ENCODE results near the gene TMEM205.
"Not testable (repeated sequence)": the region's sequence is repeated elsewhere in the genome, so short reads cannot be mapped to it uniquely, and the experiment has no call there.

Gene TMEM205

DNA sequence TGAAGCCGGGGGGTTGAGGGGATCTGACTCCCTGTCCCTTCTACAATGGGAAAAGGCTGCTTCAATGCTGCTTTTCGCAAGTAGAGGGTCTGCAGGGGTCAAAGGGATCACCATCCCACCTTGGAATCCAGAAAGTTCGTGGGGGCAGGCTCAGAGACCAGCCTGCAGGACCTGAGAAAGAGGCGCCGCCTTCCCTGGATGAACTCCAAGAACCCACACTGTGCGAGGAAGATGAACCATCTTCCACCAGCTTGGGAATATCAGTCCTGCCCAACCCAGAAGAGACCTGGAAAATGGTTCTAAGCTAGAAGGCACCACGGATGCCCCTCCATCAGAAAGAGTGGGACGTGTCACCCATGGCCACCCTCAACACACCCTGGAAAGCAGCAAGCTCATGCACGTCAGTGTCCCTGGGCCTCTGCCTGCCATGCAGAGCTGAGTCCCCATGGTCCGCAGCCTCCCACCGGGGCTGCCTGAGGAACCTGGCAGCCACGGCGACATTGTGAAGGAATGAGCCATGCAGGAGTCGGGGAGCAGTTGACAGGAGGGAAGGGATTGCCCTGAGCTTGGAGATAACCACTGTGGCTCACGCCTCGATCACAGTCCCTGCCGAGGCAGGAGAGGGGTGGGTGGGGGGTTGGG lies 21.2 kb downstream of the TMEM205 start:
- Histone ChIP-seq H3K4me3 (peak overlapping the region in 6 of 10 experiments; percentile 24 to 56 (median 32); a peak in 9 of 20 replicates), H3K27ac (peak overlapping the region; percentile 73 to 99 (median 97)), H3K9me3 (replicated peaks in 1 of 11) (peaks cover 0 to 1% (median 0%) of the 10 kb centered on the region in 11 experiments; a peak in 1 of 22 replicates), H3K4me1 (peaks cover 51 to 100% (median 76%) of the 10 kb centered on the region in 10 experiments), H3K9ac (peak overlapping the region; percentile 66 to 92 (median 85); a peak in 21 of 22 replicates), H3K36me3 (peaks cover 0 to 58% (median 43%) of the 10 kb centered on the region in 11 experiments; a peak in 21 of 22 replicates), H4K20me1 (no peaks in the 10 kb centered on the region), H3K4me2 (peak overlapping the region; percentile 80 to 97 (median 88)), H3K27me3 (no peaks in the 10 kb centered on the region)
- TF ChIP-seq Cebpa-rat (IDR thresholded peaks at IDR 0.05): no peak

DNA sequence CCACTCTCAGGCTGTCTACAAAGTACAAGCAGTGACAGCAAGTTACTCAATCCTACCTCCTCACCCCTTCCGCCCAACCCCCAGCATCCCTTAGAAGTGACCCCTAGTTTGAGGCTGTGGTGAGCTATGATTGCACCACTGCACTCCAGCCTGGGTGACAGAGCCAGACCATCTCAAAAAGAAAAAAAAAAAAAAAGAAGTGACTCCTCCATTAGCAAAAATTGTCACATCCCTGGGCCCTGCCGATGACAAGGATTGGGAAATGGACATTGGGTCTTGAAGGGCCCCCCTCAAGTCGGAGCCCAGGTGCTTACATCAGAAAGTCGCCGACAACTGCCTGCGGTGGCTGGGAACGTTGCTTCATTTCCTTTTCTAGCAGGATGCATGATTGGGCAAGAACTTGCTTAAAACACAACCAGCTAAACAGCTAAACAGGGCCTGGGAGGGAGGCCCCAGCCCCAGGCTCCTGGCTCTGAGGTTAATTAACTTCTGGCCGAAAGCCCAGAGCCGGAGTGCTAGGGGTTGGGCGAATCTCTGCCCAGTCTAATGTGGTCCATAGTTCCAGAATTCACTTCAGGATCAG lies 21.9 kb downstream of the TMEM205 start:
- Histone ChIP-seq H4K20me1 (no peaks in the 10 kb centered on the region), H3K4me3 (peak overlapping the region in 7 of 10 experiments; percentile 10 to 56 (median 29); a peak in 9 of 20 replicates), H3K4me1 (peaks cover 57 to 100% (median 83%) of the 10 kb centered on the region in 10 experiments), H3K9ac (peak overlapping the region; percentile 66 to 92 (median 85); a peak in 21 of 22 replicates), H3K36me3 (peaks cover 0 to 51% (median 38%) of the 10 kb centered on the region in 11 experiments; a peak in 21 of 22 replicates), H3K27ac (peak overlapping the region; percentile 73 to 99 (median 97)), H3K4me2 (peak overlapping the region; percentile 80 to 97 (median 88)), H3K27me3 (no peaks in the 10 kb centered on the region), H3K9me3 (replicated peaks in 1 of 11) (peaks cover 0 to 8% (median 0%) of the 10 kb centered on the region in 11 experiments; a peak in 7 of 22 replicates)
- TF ChIP-seq Cebpa-rat (IDR thresholded peaks at IDR 0.05): peak; percentile 99 to 100 (median 100)

DNA sequence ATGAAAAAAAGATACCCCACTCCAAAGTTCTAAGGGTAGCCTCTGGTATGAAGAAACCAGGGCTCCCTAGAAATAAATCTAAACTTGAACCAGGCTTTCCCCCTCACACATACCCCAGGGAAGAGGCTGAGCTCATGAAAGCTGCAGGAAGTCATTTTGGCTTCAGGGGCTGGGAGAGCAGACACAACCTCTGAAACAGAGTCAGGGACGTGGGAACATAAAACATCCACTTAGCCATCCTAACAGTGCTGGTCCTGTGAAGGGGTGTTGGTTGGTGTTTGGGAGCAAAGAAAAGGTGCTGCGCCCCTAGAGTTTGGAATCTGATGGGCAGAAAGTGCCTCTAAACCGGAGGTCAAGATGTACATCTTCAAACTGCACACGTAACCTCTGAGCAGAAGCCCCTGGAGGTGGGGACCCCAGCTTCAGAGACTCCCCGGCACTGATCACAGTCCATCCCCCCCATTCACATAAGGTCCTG lies 22.4 kb downstream of the TMEM205 start:
- H3K27ac ChIP-seq: peak overlapping the region; percentile 73 to 99 (median 97)
- peaks cover 0 to 46% (median 33%) of the 10 kb centered on the region in 11 experiments; a peak in 21 of 22 replicates for H3K36me3 ChIP-seq
- H3K4me1 ChIP-seq: peaks cover 62 to 100% (median 88%) of the 10 kb centered on the region in 10 experiments
- H3K9ac ChIP-seq: peak overlapping the region; percentile 66 to 92 (median 85)
- H4K20me1 ChIP-seq: no peaks in the 10 kb centered on the region
- no peak for TF ChIP-seq Cebpa-rat (IDR thresholded peaks at IDR 0.05)
- no peaks in the 10 kb centered on the region for H3K27me3 ChIP-seq
- H3K9me3 ChIP-seq (replicated peaks in 1 of 11): peaks cover 0 to 14% (median 0%) of the 10 kb centered on the region in 11 experiments; a peak in 7 of 22 replicates
- peak overlapping the region; percentile 80 to 97 (median 88) for H3K4me2 ChIP-seq
- peak overlapping the region in 6 of 10 experiments; percentile 10 to 48 (median 22); a peak in 6 of 20 replicates for H3K4me3 ChIP-seq

DNA sequence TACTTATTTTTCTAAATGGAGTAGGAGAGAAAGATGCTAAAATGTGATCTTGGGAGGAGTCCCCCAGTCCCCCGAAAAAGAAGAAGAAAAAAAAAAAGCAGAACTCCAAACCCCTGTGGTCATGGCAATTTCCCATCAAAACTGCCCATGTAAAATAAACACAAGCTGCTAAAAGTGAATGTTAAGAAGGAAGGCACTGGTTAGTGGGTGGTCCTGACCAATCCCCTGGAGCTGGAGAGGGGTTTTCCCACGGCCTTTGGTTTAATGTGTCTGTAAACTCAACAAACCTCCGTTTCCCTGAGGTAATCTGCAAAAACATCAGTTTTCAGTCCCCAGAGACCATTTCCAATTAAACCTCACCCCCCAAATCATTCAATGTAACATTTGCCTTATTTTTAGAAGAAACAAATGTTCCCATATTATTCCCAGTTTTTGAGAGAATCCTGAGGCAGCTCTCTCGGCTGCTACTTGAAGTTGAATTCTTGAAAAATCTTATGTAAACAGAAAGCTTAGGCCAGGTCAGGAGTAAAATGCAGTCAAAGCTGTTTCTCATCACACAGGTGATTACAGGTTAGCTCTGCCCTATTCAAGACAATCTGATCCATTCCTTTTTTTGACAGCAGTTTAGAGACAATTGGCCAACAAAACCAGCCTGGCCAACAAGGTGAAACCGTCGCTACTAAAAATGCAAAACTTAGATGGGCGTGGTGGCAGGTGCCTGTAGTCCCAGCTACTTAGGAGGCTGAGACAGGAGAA lies 23.6 kb downstream of the TMEM205 start:
- TF ChIP-seq Cebpa-rat (IDR thresholded peaks at IDR 0.05): no peak
- H3K36me3 ChIP-seq: peaks cover 0 to 34% (median 22%) of the 10 kb centered on the region in 11 experiments; a peak in 21 of 22 replicates
- no peaks in the 10 kb centered on the region for H4K20me1 ChIP-seq
- peak overlapping the region; percentile 53 to 92 (median 85) for H3K9ac ChIP-seq
- H3K4me3 ChIP-seq: peak overlapping the region in 2 of 10 experiments; percentile 18 to 27; a peak in 2 of 20 replicates
- H3K27ac ChIP-seq: peak overlapping the region; percentile 73 to 99 (median 97); a peak in 21 of 22 replicates
- H3K4me1 ChIP-seq: peaks cover 74 to 100% (median 98%) of the 10 kb centered on the region in 10 experiments
- peaks cover 0 to 19% (median 0%) of the 10 kb centered on the region in 11 experiments; a peak in 7 of 22 replicates for H3K9me3 ChIP-seq (replicated peaks in 1 of 11)
- H3K27me3 ChIP-seq: no peaks in the 10 kb centered on the region
- peak overlapping the region; percentile 80 to 97 (median 88) for H3K4me2 ChIP-seq

DNA sequence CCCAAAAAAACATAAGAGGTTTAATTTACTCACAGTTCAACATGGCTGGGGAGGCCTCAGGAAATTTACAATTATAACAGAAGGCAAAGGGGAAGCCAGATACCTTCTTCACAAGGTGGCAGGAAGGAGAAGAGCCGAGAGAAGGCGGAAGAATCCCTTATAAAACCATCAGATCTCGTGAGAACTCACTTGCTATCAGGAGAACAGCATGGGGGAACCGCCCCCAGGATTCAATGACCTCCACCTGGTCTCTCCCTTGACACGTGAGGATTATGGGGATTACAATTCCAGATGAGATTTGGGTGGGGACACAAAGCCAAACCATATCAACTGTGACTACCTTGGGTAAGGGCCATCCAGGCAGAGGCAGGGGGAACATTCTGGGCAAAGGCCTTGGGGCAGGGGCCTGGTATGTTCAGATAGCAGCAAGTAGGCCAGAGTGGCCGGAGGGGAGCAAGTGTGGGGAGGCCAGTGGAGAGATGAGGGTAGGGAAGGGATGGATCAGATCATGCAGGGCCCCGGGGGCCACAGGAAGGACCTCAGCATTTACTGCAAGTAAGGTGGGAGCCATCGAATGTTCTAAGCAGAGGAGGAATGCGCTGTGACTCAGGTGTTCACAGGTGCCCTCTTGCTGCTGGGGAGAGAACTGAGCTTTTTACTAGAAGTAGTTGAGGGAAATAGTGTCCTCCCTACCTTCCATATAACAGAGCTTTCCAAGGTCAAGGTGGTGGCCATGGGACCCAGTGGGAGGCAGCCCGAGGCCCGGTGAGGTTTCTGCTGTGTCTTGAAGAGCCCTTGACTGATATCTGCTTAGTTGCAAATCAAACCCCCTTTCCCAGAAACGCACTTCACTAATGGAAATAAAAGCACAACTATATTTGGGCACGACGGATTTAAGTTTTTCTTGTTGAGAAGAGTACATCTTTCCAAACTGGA lies 24.6 kb downstream of the TMEM205 start:
- no peak for TF ChIP-seq Cebpa-rat (IDR thresholded peaks at IDR 0.05)
- Histone ChIP-seq H3K9ac (peak overlapping the region in 9 of 11 experiments; percentile 83 to 92 (median 86); a peak in 18 of 22 replicates), H4K20me1 (no peaks in the 10 kb centered on the region), H3K9me3 (replicated peaks in 1 of 11) (peaks cover 0 to 19% (median 0%) of the 10 kb centered on the region in 11 experiments; a peak in 7 of 22 replicates), H3K36me3 (peaks cover 0 to 24% (median 12%) of the 10 kb centered on the region in 11 experiments; a peak in 17 of 22 replicates), H3K4me2 (peak overlapping the region; percentile 80 to 97 (median 88)), H3K4me3 (peak overlapping the region in 1 of 10 experiments; percentile 50; a peak in 2 of 20 replicates), H3K27me3 (no peaks in the 10 kb centered on the region), H3K27ac (peak overlapping the region in 10 of 11 experiments; percentile 90 to 99 (median 97); a peak in 21 of 22 replicates), H3K4me1 (peaks cover 81 to 100% (median 99%) of the 10 kb centered on the region in 10 experiments)

DNA sequence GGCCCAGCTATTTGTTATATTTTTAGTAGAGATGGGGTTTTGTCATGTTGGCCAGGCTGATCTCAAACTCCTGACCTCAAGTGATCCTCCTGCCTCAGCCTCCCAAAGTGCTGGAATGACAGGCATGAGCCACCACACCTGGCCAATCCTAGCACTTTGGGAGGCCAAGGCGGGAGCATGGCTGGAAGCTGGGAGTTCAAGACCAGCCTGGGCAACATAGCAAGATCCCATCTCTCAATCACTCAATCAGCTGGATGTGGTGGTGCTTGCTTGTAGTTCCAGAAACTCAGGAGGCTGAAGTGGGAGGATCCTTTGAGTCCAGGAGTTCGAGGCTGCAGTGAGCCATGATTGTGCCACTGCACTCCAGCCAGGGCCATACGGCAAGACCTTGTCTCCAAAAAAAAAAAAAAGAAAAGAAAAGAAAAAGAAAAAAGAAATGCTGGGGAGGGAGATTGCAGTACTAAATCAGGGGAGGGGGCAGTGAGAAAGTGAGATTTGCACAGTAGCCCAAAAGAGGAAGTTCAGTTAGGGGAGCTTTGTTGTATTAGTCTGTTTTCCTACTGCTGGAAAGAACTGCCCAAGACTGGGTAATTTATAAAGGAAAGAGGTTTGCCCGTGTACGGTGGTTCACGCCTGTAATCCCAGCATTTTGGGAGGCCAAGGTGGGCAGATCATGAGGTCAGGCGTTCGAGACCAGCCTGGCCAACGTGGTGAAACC lies 25.6 kb downstream of the TMEM205 start:
- Histone ChIP-seq H3K4me2 (peak overlapping the region; percentile 80 to 97 (median 88)), H3K9ac (peak overlapping the region in 9 of 11 experiments; percentile 83 to 92 (median 86); a peak in 18 of 22 replicates), H3K4me1 (peaks cover 81 to 100% (median 93%) of the 10 kb centered on the region in 10 experiments), H3K27ac (peak overlapping the region; percentile 22 to 99 (median 97); a peak in 21 of 22 replicates), H3K36me3 (peaks cover 0 to 14% (median 1%) of the 10 kb centered on the region in 11 experiments; a peak in 12 of 22 replicates), H3K9me3 (replicated peaks in 1 of 11) (peaks cover 0 to 19% (median 0%) of the 10 kb centered on the region in 11 experiments; a peak in 7 of 22 replicates)
- not testable (repeated sequence) for H4K20me1 ChIP-seq, H3K4me3 ChIP-seq, H3K27me3 ChIP-seq

DNA sequence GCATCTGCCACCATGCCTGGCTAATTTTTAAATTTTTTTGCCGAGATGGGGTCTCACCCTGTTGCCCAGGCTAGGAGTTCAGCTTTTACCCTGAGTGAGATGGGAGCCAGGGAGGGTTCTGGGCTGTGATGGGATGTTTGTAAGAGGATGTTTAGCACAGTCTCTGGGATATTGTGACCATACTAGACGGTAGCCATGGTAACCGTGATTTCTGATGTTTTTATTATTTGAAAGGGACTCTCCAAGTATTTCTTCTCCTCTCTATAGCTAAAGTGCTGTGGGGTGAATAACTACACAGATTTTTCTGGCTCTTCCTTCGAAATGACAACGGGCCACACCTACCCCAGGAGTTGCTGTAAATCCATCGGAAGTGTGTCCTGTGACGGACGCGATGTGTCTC lies 39.7 kb downstream of the TMEM205 start:
- Histone ChIP-seq H3K4me2 (no peak overlapping the region), H4K20me1 (no peaks in the 10 kb centered on the region), H3K27ac (no peak overlapping the region), H3K9ac (no peak overlapping the region), H3K9me3 (replicated peaks in 1 of 11) (peaks cover 0 to 1% (median 0%) of the 10 kb centered on the region in 11 experiments; a peak in 1 of 22 replicates), H3K4me1 (peaks cover 0 to 9% (median 2%) of the 10 kb centered on the region in 10 experiments; a peak in 8 of 20 replicates), H3K27me3 (no peaks in the 10 kb centered on the region), H3K36me3 (no peaks in the 10 kb centered on the region), H3K4me3 (no peak overlapping the region)
- no peak for TF ChIP-seq Cebpa-rat (IDR thresholded peaks at IDR 0.05)
